Osteocyte (in vitro differentiated cells): ENCODE results near the gene FRYL. TPM values are rescaled to one million over a fixed set of nuclear protein-coding genes. Genes with fewer than 3 reads are reported as not detected.
"Not testable (repeated sequence)": the region's sequence is repeated elsewhere in the genome, so short reads cannot be mapped to it uniquely, and the experiment has no call there.

Experiments used
- DNase-seq: peaks from one replicate; pipeline ENCODE4 v3.0.0; 2021; ENCODE audit warnings: mixed read lengths; ENCODE audit not compliant: unreplicated experiment; ENCODE audit errors: extremely low spot score
- H3K27ac Mint-ChIP-seq: one replicate; pipeline ENCODE4 v1.8.0; 2021; ENCODE audit warnings: mild to moderate bottlenecking, mixed read lengths; ENCODE audit not compliant: unreplicated experiment
- H3K27me3 Mint-ChIP-seq: one replicate; pipeline ENCODE4 v1.8.0; 2021; ENCODE audit warnings: mixed read lengths; ENCODE audit not compliant: unreplicated experiment
- H3K36me3 Mint-ChIP-seq: one replicate; pipeline ENCODE4 v1.8.0; 2021; ENCODE audit warnings: mixed read lengths; ENCODE audit not compliant: unreplicated experiment
- H3K4me1 Mint-ChIP-seq: one replicate; pipeline ENCODE4 v1.8.0; 2021; ENCODE audit warnings: mixed read lengths; ENCODE audit not compliant: unreplicated experiment
- H3K4me3 Mint-ChIP-seq: one replicate; pipeline ENCODE4 v1.8.0; 2021; ENCODE audit warnings: mild to moderate bottlenecking, moderate library complexity, mixed read lengths; ENCODE audit not compliant: unreplicated experiment
- H3K9me3 Mint-ChIP-seq: one replicate; pipeline ENCODE4 v1.8.0; 2021; ENCODE audit warnings: mixed read lengths; ENCODE audit not compliant: unreplicated experiment
- total RNA-seq: library from RNA; stranded (reverse); gene quantifications from 2 replicates; pipeline ENCODE4 v1.2.1, GENCODE V29; 2021
- TF ChIP-seq, protein P1 (sequence below): fragments of 200-600 bp; sonication (generic); IDR thresholded peaks from 2 replicates; pipeline ENCODE4 v1.5.0; 2021; ENCODE audit warnings: antibody characterized with exemption, mild to moderate bottlenecking, moderate library complexity

Gene FRYL
- total RNA-seq, 1 donor from 2014 or later, result 61.9 TPM

DNA sequence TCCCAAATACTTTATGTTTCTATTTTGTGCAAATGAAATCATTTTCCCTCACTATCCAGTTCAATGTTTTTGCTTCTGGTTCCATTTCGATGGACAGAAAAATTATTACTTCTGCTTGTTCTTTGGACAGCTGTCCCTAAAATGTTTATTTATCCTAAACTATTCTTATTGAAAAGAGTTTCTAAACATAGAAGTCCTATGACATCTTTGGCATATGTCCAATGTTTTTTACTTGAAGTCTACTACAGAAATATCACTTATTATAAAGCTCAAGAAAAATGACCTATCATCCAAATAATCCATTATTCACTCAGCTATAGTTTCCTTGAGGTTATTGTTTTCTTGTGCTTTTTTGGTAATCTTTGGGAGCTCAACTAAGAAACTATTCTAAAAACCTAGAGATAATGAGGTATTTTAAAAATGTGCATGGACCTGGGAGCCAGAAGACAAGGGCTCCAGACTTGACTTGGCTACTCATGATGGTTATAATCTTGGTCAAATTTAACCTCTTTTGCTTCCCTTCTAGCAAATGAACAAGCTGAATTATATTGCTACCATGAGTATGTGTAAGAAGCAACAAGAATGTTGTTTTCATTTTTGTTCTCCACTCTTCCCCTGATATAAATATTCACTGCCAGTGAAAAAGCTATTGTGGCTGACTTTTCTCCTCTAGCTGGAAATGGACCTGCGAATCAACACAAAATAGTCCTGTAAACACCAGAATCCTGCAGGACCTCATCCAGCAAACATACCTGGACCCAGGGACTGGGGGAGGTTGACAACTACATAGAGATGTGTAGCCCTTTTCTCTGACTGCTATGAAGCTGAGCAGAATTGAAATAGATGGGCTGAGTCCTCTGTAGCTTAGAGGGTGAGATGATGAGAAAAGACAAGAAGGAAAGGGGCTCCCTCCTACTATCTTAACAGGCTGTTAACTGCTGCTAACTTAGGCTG lies 137.4 kb downstream of the FRYL start:
- TF ChIP-seq, protein P1, sequence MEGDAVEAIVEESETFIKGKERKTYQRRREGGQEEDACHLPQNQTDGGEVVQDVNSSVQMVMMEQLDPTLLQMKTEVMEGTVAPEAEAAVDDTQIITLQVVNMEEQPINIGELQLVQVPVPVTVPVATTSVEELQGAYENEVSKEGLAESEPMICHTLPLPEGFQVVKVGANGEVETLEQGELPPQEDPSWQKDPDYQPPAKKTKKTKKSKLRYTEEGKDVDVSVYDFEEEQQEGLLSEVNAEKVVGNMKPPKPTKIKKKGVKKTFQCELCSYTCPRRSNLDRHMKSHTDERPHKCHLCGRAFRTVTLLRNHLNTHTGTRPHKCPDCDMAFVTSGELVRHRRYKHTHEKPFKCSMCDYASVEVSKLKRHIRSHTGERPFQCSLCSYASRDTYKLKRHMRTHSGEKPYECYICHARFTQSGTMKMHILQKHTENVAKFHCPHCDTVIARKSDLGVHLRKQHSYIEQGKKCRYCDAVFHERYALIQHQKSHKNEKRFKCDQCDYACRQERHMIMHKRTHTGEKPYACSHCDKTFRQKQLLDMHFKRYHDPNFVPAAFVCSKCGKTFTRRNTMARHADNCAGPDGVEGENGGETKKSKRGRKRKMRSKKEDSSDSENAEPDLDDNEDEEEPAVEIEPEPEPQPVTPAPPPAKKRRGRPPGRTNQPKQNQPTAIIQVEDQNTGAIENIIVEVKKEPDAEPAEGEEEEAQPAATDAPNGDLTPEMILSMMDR, result no peak
- peak overlapping the region; percentile 32 for H3K4me3 Mint-ChIP-seq
- no peak for DNase-seq

DNA sequence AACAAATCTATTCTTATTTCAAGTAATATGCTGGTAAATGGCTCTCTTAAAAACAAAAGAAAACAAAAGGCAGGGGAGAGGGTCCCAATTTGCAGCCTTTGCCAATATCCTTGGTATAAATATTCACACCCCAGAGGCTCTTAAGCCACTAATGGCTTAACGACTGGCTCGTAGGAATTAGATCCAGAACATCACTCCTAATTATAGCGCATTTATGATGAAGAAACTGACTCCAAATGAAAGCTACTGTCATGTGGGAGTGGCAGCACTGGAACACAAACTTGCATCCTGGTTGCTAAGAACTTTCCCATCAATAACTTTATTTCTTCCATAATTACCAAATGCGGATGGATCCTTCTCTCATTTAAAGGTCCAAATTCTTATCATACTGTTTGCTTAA lies 138.7 kb downstream of the FRYL start:
- TF ChIP-seq, protein P1, result no peak
- Mint-ChIP-seq H3K4me1 (peaks cover 38% of the 10 kb centered on the region), H3K27me3 (no peaks in the 10 kb centered on the region), H3K27ac (no peak overlapping the region), H3K9me3 (no peaks in the 10 kb centered on the region), H3K36me3 (no peaks in the 10 kb centered on the region), H3K4me3 (no peak overlapping the region)
- DNase-seq, result no peak

More for the DNA sequence above, 137.4 kb downstream of the FRYL start:
- H3K36me3 Mint-ChIP-seq, result no peaks in the 10 kb centered on the region
- H3K27me3 Mint-ChIP-seq, result no peaks in the 10 kb centered on the region
- H3K27ac Mint-ChIP-seq, result peak overlapping the region; percentile 68
- H3K4me1 Mint-ChIP-seq, result peaks cover 38% of the 10 kb centered on the region
- no peaks in the 10 kb centered on the region for H3K9me3 Mint-ChIP-seq

DNA sequence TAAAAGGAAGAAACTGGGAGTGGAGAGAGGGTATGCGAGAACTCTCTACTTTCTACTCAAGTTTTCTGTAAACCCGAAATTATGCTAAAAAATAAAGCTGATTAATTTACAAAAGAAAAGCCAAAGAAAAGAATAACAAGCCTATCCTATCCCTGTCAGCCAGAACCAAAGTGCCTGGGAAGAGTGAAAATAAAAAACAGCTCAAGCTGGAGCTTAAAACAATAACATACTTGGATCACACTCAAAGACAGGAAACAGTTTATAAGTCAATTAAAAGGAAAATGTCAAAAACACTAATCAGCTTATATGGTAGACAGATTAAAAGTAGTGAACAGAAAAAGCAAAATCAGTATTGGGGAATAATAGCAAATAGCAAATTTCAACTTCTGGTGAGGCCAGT lies 139.4 kb downstream of the FRYL start:
- no peaks in the 10 kb centered on the region for H3K36me3 Mint-ChIP-seq
- TF ChIP-seq, protein P1, result no peak
- H3K4me3 Mint-ChIP-seq, result no peak overlapping the region
- no peaks in the 10 kb centered on the region for H3K9me3 Mint-ChIP-seq
- H3K27me3 Mint-ChIP-seq, result no peaks in the 10 kb centered on the region
- no peak for DNase-seq
- peak overlapping the region; percentile 11 for H3K27ac Mint-ChIP-seq
- H3K4me1 Mint-ChIP-seq, result peaks cover 38% of the 10 kb centered on the region

DNA sequence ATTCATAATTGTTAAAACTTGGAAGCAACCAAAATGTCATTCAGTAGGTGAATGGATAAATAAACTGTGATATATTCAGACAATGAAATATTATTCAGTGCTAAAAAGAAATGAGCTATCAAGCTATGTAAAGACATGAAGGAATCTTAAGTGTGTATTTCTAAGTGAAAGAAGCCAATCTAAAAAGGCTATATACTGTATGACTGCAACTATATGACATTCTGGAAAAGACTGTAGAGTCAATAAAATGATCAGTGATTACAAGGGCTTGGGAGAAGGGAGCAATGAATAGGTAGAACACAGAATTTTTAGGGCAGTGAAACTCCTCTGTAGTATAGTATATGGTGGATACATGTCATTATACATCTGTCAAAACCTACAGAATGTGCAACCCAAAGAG lies 139.9 kb downstream of the FRYL start:
- H3K27me3 Mint-ChIP-seq, result no peaks in the 10 kb centered on the region
- no peaks in the 10 kb centered on the region for H3K36me3 Mint-ChIP-seq
- H3K9me3 Mint-ChIP-seq, result no peaks in the 10 kb centered on the region
- no peak overlapping the region for H3K27ac Mint-ChIP-seq
- no peak overlapping the region for H3K4me3 Mint-ChIP-seq
- TF ChIP-seq, protein P1, result no peak
- peaks cover 36% of the 10 kb centered on the region for H3K4me1 Mint-ChIP-seq
- DNase-seq, result no peak

DNA sequence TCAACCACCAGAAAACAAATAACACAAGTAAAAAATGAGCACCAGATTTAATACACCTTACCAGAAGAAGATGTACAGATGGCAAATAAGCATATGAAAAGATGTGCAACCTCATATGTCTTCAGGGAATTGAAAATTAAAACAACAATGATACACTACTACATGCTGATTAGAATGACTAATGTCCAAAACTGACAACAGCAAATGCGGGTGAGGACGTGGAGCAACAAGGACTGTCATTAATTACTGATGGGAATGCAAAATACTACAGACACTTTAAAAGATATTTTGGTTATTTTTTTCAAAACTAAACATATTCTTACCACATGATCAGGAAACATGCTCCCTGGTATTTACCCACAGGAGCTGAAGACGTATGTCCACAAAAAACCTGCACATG lies 140.3 kb downstream of the FRYL start:
- no peak for DNase-seq
- TF ChIP-seq, protein P1, result no peak
- peaks cover 35% of the 10 kb centered on the region for H3K4me1 Mint-ChIP-seq

DNA sequence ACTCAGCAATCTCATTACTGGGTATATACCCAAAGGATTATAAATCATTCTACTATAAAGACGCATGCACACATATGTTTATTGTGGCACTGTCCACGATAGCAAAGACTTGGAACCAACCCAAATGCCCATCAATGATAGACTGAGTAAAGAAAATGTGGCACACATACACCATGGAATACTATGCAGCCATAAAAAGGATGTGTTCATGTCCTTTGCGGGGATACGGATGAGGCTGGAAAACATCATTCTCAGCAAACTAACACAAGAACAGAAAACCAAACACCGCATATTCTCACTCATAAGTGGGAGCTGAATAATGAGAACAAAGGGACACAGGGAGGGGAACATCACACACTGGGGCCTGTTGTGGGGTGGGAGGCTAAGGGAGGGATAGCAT lies 141.5 kb downstream of the FRYL start:
- not testable (repeated sequence) for H3K9me3 Mint-ChIP-seq

More for the DNA sequence above, 140.3 kb downstream of the FRYL start:
- H3K27ac Mint-ChIP-seq, result no peak overlapping the region
- H3K4me3 Mint-ChIP-seq, result no peak overlapping the region
- H3K9me3 Mint-ChIP-seq, result no peaks in the 10 kb centered on the region
- H3K36me3 Mint-ChIP-seq, result no peaks in the 10 kb centered on the region
- H3K27me3 Mint-ChIP-seq, result no peaks in the 10 kb centered on the region

More for the DNA sequence above, 141.5 kb downstream of the FRYL start:
- not testable (repeated sequence) for H3K27ac Mint-ChIP-seq, H3K36me3 Mint-ChIP-seq, DNase-seq, H3K4me3 Mint-ChIP-seq, H3K27me3 Mint-ChIP-seq
- H3K4me1 Mint-ChIP-seq, result peaks cover 35% of the 10 kb centered on the region
